AG09319 (cell line): ENCODE data around the gene FGD3.

Experiments
- DNase-seq: peaks from one replicate; pipeline ENCODE4 v3.0.0-alpha.2; 2010; ENCODE audit warnings: low read depth; ENCODE audit errors: extremely low read depth
- CTCF ChIP-seq: IDR thresholded peaks from 2 replicates; pipeline ENCODE4 v1.5.1; 2011; ENCODE audit warnings: low read depth, mild to moderate bottlenecking, inconsistent platforms, low read length, moderate library complexity

Gene FGD3

GRCh38 chr9:93002700-93003099, 55.4 kb downstream of the FGD3 start:
- DNase-seq = no peak
- no peak for TF ChIP-seq CTCF

GRCh38 chr9:93003552-93004407, 56.5 kb downstream of the FGD3 start:
- DNase-seq = no peak
- peak; percentile 62 for TF ChIP-seq CTCF

GRCh38 chr9:93004561-93004960, 57.2 kb downstream of the FGD3 start:
- TF ChIP-seq CTCF = no peak
- no peak for DNase-seq

GRCh38 chr9:93005876-93006275, 58.6 kb downstream of the FGD3 start:
- TF ChIP-seq CTCF = no peak
- no peak for DNase-seq

- no peak for DNase-seq
- TF ChIP-seq CTCF = no peak
These were observed 60.3 kb downstream of the FGD3 start for GRCh38 chr9:93007529-93008058.

GRCh38 chr9:93008457-93008856, 61.1 kb downstream of the FGD3 start:
- TF ChIP-seq CTCF = no peak
- no peak for DNase-seq

GRCh38 chr9:93009337-93010015, 62.2 kb downstream of the FGD3 start:
- TF ChIP-seq CTCF = no peak
- no peak for DNase-seq
